HL-60 (cell line): Measurements from ENCODE around the gene ZCWPW1.

ENCODE experiments used
- GABPA ChIP-seq: IDR thresholded peaks from 2 replicates; pipeline ENCODE4 v1.6.1; 2012; ENCODE audit warnings: low read depth
- POLR2AphosphoS5 ChIP-seq: IDR thresholded peaks from 2 replicates; pipeline ENCODE4 v1.6.1; 2012; ENCODE audit warnings: low read depth
- SPI1 ChIP-seq: IDR thresholded peaks from 2 replicates; pipeline ENCODE4 v1.6.1; 2012; ENCODE audit warnings: low read depth, mild to moderate bottlenecking, borderline replicate concordance
- TF ChIP-seq, protein P1 (sequence below): IDR thresholded peaks from one replicate; pipeline ENCODE4 v1.5.1; 2011; ENCODE audit warnings: low read length, control low read depth, inconsistent platforms; ENCODE audit not compliant: insufficient read depth
- TF ChIP-seq, protein P2 (sequence below): IDR thresholded peaks from 2 replicates; pipeline ENCODE4 v1.6.1; 2012; ENCODE audit warnings: low read depth; ENCODE audit not compliant: insufficient replicate concordance

DNA sequence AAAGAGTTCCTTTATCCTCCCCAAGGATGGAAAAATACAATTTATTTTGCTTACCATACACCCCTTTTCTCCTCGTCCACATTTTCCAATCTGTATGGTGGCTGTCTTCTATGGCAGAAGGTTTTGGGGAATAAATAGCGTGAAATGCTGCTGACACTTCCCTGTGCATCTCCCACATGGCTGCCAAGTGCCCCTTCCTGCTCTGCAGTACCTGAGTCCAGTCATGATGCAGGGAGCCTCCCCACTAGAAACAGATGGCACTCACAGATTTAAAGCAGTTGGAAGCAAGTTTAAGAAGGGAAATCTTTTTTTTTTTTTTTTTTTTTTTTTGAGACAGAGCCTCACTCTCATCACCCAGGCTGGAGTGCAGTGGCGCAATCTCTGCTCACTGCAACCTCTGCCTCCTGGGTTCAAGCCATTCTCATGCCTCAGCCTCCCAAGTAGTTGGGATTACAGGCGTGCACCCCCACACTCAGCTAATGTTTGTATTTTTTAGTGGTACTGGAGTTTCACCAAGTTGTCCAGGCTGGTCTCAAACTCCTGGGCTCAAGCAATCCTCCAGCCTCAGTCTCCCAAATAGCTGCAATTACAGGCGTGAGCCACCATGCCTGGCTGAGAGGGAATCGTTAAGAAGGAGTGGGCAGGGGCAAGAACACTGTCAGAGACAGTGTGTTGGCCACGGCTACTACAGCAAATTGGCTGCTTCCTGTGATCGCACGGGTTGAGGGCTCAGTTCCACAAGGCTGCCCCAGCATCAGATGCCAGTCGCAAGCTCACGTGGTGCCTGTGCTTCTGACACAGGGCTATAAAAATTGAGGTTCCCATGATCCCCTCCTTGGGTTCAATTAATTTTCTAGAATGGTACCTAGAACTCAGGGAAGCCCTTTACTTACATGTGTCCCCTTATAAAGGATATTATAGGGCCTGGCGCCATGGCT lies 60.6 kb downstream of the ZCWPW1 start:
- TF ChIP-seq, protein P1, sequence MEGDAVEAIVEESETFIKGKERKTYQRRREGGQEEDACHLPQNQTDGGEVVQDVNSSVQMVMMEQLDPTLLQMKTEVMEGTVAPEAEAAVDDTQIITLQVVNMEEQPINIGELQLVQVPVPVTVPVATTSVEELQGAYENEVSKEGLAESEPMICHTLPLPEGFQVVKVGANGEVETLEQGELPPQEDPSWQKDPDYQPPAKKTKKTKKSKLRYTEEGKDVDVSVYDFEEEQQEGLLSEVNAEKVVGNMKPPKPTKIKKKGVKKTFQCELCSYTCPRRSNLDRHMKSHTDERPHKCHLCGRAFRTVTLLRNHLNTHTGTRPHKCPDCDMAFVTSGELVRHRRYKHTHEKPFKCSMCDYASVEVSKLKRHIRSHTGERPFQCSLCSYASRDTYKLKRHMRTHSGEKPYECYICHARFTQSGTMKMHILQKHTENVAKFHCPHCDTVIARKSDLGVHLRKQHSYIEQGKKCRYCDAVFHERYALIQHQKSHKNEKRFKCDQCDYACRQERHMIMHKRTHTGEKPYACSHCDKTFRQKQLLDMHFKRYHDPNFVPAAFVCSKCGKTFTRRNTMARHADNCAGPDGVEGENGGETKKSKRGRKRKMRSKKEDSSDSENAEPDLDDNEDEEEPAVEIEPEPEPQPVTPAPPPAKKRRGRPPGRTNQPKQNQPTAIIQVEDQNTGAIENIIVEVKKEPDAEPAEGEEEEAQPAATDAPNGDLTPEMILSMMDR: no peak
- TF ChIP-seq, protein P2, sequence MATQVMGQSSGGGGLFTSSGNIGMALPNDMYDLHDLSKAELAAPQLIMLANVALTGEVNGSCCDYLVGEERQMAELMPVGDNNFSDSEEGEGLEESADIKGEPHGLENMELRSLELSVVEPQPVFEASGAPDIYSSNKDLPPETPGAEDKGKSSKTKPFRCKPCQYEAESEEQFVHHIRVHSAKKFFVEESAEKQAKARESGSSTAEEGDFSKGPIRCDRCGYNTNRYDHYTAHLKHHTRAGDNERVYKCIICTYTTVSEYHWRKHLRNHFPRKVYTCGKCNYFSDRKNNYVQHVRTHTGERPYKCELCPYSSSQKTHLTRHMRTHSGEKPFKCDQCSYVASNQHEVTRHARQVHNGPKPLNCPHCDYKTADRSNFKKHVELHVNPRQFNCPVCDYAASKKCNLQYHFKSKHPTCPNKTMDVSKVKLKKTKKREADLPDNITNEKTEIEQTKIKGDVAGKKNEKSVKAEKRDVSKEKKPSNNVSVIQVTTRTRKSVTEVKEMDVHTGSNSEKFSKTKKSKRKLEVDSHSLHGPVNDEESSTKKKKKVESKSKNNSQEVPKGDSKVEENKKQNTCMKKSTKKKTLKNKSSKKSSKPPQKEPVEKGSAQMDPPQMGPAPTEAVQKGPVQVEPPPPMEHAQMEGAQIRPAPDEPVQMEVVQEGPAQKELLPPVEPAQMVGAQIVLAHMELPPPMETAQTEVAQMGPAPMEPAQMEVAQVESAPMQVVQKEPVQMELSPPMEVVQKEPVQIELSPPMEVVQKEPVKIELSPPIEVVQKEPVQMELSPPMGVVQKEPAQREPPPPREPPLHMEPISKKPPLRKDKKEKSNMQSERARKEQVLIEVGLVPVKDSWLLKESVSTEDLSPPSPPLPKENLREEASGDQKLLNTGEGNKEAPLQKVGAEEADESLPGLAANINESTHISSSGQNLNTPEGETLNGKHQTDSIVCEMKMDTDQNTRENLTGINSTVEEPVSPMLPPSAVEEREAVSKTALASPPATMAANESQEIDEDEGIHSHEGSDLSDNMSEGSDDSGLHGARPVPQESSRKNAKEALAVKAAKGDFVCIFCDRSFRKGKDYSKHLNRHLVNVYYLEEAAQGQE: no peak
- TF ChIP-seq SPI1 (no peak), GABPA (no peak), POLR2AphosphoS5 (no peak)
